B cell (primary cell): Measurements from ENCODE around the gene BLM. TPM values are rescaled to one million over a fixed set of nuclear protein-coding genes. Genes with fewer than 3 reads are reported as not detected.
A peak's percentile ranks its signal among the peaks of the same experiment; 100 is the strongest.

ENCODE experiments used
- ATAC-seq: fragments of 200-7000 bp; cut with Tn5 transposase; one replicate; pipeline ENCODE4 v1.10.0; 2021; ENCODE audit warnings: low read depth, mild to moderate bottlenecking, moderate number of reproducible peaks, moderate library complexity
- CTCF ChIA-PET: fragments of 350-600 bp; sonication (Branson Sonifier 250); formaldehyde crosslinking; loops from one replicate; lab custom pipeline; 2021; ENCODE audit warnings: antibody characterized with exemption, inconsistent platforms; lab: Charles Lee
- POLR2A ChIA-PET: fragments of 350-600 bp; sonication (Branson Sonifier 250); formaldehyde crosslinking; loops from one replicate; lab custom pipeline; 2021; ENCODE audit warnings: antibody characterized with exemption; lab: Charles Lee
- DNase-seq: peaks from one replicate; pipeline ENCODE4 v3.0.0; 2013
- H2AFZ ChIP-seq: 2 replicates; pipeline ENCODE4 v1.6.1; 2012; ENCODE audit warnings: mild to moderate bottlenecking, low read depth, low read length; ENCODE audit not compliant: insufficient read depth, poor library complexity, severe bottlenecking
- H3K27ac ChIP-seq, 2 donors: 1 replicate in 1 of 2; 2 replicates in 1 of 2; pipeline ENCODE4 v1.5.1; 2012 to 2013; ENCODE audit warnings: low read length in 2 of 2, mild to moderate bottlenecking in 2 of 2, moderate library complexity in 1 of 2
- H3K27me3 ChIP-seq, 4 experiments: fragments of 200-600 bp in 1 of 4; sonication (generic) in 1 of 4; replicated peaks in 1 of 4; 1 replicate in 2 of 4; 2 replicates in 2 of 4; pipeline versions ENCODE4 v1.6.1 to v1.7.0; 2013 to 2016; ENCODE audit warnings: low read length in 3 of 4, mild to moderate bottlenecking in 2 of 4, mixed read lengths in 1 of 4, moderate library complexity in 1 of 4; ENCODE audit not compliant: insufficient read depth in 4 of 4, control insufficient read depth in 3 of 4; ENCODE audit errors: control extremely low read depth in 1 of 4
- H3K36me3 ChIP-seq, 2 experiments: replicated peaks in 1 of 2; 1 replicate in 1 of 2; 2 replicates in 1 of 2; pipeline versions ENCODE4 v1.6.1 to v1.7.1; 2013; ENCODE audit warnings: low read length in 1 of 2; ENCODE audit not compliant: insufficient read depth in 2 of 2, control insufficient read depth in 1 of 2; ENCODE audit errors: control extremely low read depth in 1 of 2, extremely low read depth in 1 of 2
- H3K4me1 ChIP-seq, 2 donors: fragments of 200-600 bp in 1 of 2; sonication (generic) in 1 of 2; 1 replicate in 1 of 2; 2 replicates in 1 of 2; pipeline versions ENCODE4 v1.5.1 to v1.6.1; 2013 to 2017; ENCODE audit warnings: low read length in 2 of 2; ENCODE audit not compliant: control insufficient read depth in 2 of 2, insufficient read depth in 2 of 2
- H3K4me2 ChIP-seq: replicated peaks from 2 replicates; pipeline ENCODE3; 2012; ENCODE audit warnings: mild to moderate bottlenecking, low read depth, low read length; ENCODE audit not compliant: poor library complexity, severe bottlenecking
- H3K4me3 ChIP-seq, 5 experiments: fragments of 200-600 bp in 1 of 5; sonication (generic) in 1 of 5; 1 replicate in 3 of 5; 2 replicates in 2 of 5; pipeline versions ENCODE4 v1.5.1 to v1.7.0; 2011 to 2016; ENCODE audit warnings: low read length in 4 of 5, mild to moderate bottlenecking in 4 of 5, low read depth in 2 of 5, control low read depth in 1 of 5, moderate library complexity in 1 of 5; ENCODE audit not compliant: insufficient read depth in 1 of 5; ENCODE audit errors: control extremely low read depth in 1 of 5, extremely low read depth in 1 of 5
- H3K79me2 ChIP-seq: fragments of 200-600 bp; sonication (generic); one replicate; pipeline ENCODE4 v1.6.0; 2016; ENCODE audit warnings: low read length; ENCODE audit not compliant: control insufficient read depth, insufficient read depth
- H3K9ac ChIP-seq: fragments of 200-600 bp; sonication (generic); 2 replicates; pipeline ENCODE4 v1.6.1; 2017; ENCODE audit warnings: mild to moderate bottlenecking, low read length, moderate library complexity
- H3K9me3 ChIP-seq, 3 donors: one replicate each; pipeline versions ENCODE4 v1.6.1 to v1.7.1; 2013; ENCODE audit warnings: low read length in 2 of 3; ENCODE audit not compliant: control insufficient read depth in 2 of 3, insufficient read depth in 1 of 3; ENCODE audit errors: control extremely low read depth in 1 of 3
- H4K20me1 ChIP-seq: 2 replicates; pipeline ENCODE4 v1.6.0; 2012; ENCODE audit warnings: mild to moderate bottlenecking, low read length; ENCODE audit not compliant: insufficient read depth, control insufficient read depth, poor library complexity, severe bottlenecking
- H3K27ac Mint-ChIP-seq: one replicate; pipeline ENCODE4 v1.8.0; 2021; ENCODE audit warnings: mixed read lengths
- H3K27me3 Mint-ChIP-seq: one replicate; pipeline ENCODE4 v1.8.0; 2021; ENCODE audit warnings: mixed read lengths
- H3K4me1 Mint-ChIP-seq: one replicate; pipeline ENCODE4 v1.8.0; 2021; ENCODE audit warnings: mixed read lengths
- H3K4me3 Mint-ChIP-seq: one replicate; pipeline ENCODE4 v1.8.0; 2021; ENCODE audit warnings: mixed read lengths
- H3K9me3 Mint-ChIP-seq: one replicate; pipeline ENCODE4 v1.8.0; 2022; ENCODE audit warnings: mixed read lengths; ENCODE audit not compliant: insufficient read depth
- EZH2 ChIP-seq: IDR thresholded peaks from 2 replicates; pipeline ENCODE4 v1.6.1; 2012; ENCODE audit warnings: borderline replicate concordance, low read depth, mild to moderate bottlenecking, moderate library complexity, low read length; ENCODE audit not compliant: insufficient read depth, poor library complexity, severe bottlenecking
- WGBS: methylation state at CpG from one replicate; pipeline ENCODE4 v1.1.5; 2013; ENCODE audit warnings: missing lambda C conversion rate; ENCODE audit not compliant: insufficient coverage; 5-methylcytosine and 5-hydroxymethylcytosine counted together
- intact Hi-C: fragments of 100-400 bp; cut with micrococcal nuclease; formaldehyde crosslinking; loops from one replicate; pipeline ENCODE4 v1.10.0; 2022
- polyA plus RNA-seq: library from polyadenylated mRNA; depleted of rRNA; stranded (reverse); fragments of >200 nt; gene quantifications from 2 replicates; pipeline ENCODE4 v1.2.3, GENCODE V29; 2012
- total RNA-seq, 2 donors: library from RNA; stranded (reverse); fragments of 120-200 nt in 1 of 2; gene quantifications; 1 replicate in 1 of 2; 2 replicates in 1 of 2; pipeline versions ENCODE4 v1.2.3 to v1.2.4, GENCODE V29; 2013 to 2022
- TF ChIP-seq, protein P1 (sequence below): fragments of 200-600 bp; IDR thresholded peaks from one replicate; pipeline ENCODE4 v1.8.0; 2022; ENCODE audit warnings: antibody characterized with exemption, mild to moderate bottlenecking

BLM gene
- total and polyA plus RNA-seq, 2 donors (not counting 1 experiment from before 2014, with no cell fraction given), result 5.2 to 17.4 TPM

DNA sequence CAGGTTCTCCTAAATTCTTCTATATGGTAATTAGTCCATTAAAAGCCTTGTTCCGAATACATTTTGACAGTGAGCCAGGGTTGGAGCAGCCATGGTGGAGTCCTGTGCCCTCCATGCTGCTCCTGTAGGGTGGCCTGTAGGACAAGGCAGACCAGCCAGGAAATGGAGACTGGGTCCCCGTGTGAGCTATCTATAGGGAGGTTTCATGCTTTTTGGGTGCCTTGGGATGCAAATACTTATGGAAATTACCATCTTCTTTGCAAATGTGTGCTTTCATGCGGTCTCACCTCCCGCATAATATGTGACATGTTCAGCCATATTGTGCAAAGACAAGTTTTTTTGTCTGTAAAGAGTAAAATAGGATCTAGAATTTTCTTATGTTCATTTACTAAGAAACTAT lies 93.2 kb downstream of the BLM start:
- DNase-seq (no peak), ATAC-seq (no peak)
- TF ChIP-seq, protein P1, sequence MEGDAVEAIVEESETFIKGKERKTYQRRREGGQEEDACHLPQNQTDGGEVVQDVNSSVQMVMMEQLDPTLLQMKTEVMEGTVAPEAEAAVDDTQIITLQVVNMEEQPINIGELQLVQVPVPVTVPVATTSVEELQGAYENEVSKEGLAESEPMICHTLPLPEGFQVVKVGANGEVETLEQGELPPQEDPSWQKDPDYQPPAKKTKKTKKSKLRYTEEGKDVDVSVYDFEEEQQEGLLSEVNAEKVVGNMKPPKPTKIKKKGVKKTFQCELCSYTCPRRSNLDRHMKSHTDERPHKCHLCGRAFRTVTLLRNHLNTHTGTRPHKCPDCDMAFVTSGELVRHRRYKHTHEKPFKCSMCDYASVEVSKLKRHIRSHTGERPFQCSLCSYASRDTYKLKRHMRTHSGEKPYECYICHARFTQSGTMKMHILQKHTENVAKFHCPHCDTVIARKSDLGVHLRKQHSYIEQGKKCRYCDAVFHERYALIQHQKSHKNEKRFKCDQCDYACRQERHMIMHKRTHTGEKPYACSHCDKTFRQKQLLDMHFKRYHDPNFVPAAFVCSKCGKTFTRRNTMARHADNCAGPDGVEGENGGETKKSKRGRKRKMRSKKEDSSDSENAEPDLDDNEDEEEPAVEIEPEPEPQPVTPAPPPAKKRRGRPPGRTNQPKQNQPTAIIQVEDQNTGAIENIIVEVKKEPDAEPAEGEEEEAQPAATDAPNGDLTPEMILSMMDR, result no peak
- TF ChIP-seq EZH2, result no peak
- H3K4me2 ChIP-seq, result no peak overlapping the region
- POLR2A ChIA-PET, result no interaction called here
- Mint-ChIP-seq H3K27ac (peak overlapping the region; percentile 59), H3K27me3 (no peaks in the 10 kb centered on the region), H3K4me1 (peaks cover 52% of the 10 kb centered on the region), H3K9me3 (no peaks in the 10 kb centered on the region), H3K4me3 (no peak overlapping the region)
- H3K79me2 ChIP-seq, result peaks cover 2% of the 10 kb centered on the region
- H3K9me3 ChIP-seq, result no peaks in the 10 kb centered on the region
- CTCF ChIA-PET, result interaction anchor here (1.0 to 3.3 kb wide), 3 partner anchors 8 to 162 kb away, joined by 3 to 20 read pairs (median 4); partner anchors contain the start of gene HDDC3
- no peak overlapping the region for H3K9ac ChIP-seq
- H3K4me1 ChIP-seq, result peaks cover 15 to 16% of the 10 kb centered on the region in 2 donors
- intact Hi-C loops, result no loop called here
- peaks cover 0 to 30% of the 10 kb centered on the region in 2 experiments for H3K36me3 ChIP-seq
- no peak overlapping the region for H3K27ac ChIP-seq
- H2AFZ ChIP-seq, result no peak overlapping the region
- WGBS, result 67% methylated on average over 2 of the region's 4 CpGs
- H3K27me3 ChIP-seq, result no peaks in the 10 kb centered on the region
- H4K20me1 ChIP-seq, result no peaks in the 10 kb centered on the region
- no peak overlapping the region for H3K4me3 ChIP-seq

DNA sequence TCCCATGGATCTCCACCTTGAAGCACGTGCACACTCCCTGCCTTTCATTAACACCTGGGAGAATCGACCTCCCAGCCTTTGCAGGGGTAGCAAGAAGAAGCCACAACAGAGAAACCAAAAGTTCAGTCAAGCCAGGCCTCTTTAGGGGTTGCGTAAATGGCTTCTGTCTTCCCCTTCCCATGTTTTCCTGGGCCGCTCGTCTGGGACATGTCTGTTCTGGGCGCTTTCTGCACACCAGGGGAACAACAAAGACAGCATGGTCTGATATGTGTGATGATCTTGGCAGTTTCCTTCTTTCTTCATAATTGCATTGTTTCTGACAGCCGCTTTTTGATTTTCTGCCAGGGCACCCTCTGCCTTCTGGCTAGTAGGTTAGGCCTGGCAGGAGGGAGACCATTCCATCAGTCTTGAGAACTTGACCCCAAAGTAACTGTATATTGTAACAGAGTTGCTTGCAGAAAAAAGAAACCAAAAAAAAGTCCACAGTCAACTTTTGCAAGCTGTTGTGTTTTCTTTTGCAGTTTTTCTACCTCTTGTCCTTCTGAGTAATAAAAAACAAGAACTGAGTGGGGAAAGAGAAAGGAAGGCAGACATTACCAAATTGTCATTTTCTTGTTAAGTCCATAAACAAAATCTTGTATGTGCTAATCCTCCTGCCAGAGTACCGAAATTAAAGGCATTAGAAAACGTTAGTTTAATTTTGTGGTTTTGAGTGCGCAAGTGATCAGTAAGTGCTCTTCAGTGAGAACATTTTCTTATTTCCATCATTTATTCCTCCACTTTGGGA lies 95.2 kb downstream of the BLM start:
- Histone ChIP-seq H3K9me3 (no peaks in the 10 kb centered on the region), H3K4me2 (no peak overlapping the region), H3K4me3 (no peak overlapping the region), H3K79me2 (peaks cover 2% of the 10 kb centered on the region), H3K4me1 (peaks cover 17 to 24% of the 10 kb centered on the region in 2 donors), H4K20me1 (no peaks in the 10 kb centered on the region), H3K36me3 (peaks cover 0 to 30% of the 10 kb centered on the region in 2 experiments), H3K9ac (no peak overlapping the region), H2AFZ (no peak overlapping the region), H3K27me3 (no peaks in the 10 kb centered on the region), H3K27ac (no peak overlapping the region)
- H3K4me3 Mint-ChIP-seq, result no peak overlapping the region
- no peak for DNase-seq
- no peak overlapping the region for H3K27ac Mint-ChIP-seq
- no peaks in the 10 kb centered on the region for H3K9me3 Mint-ChIP-seq
- no peak for TF ChIP-seq EZH2
- TF ChIP-seq, protein P1, result no peak
- H3K4me1 Mint-ChIP-seq, result peaks cover 58% of the 10 kb centered on the region
- intact Hi-C loops, result no loop called here
- CTCF ChIA-PET, result interaction anchor here (1.1 kb wide), 1 partner anchor 73 kb away, joined by 4 read pairs; no protein-coding TSS in a partner anchor
- H3K27me3 Mint-ChIP-seq, result no peaks in the 10 kb centered on the region
- ATAC-seq, result no peak
- WGBS, result 79% methylated on average over 3 of the region's 10 CpGs
- POLR2A ChIA-PET, result no interaction called here
